Choroid plexus epithelial cell (primary cell): ENCODE results near the gene SBK3.

Experiments used
- DNase-seq: peaks from one replicate; pipeline ENCODE4 v3.0.0-alpha.2; 2010; ENCODE audit warnings: low read depth
- H3K4me3 ChIP-seq: 2 replicates; pipeline ENCODE4 v1.5.1; 2011; ENCODE audit warnings: low read depth, mild to moderate bottlenecking, control low read depth, low read length, moderate library complexity
- TF ChIP-seq, protein P1 (sequence below): conservative IDR thresholded peaks from 2 replicates; pipeline ENCODE4 v1.5.1; 2011; ENCODE audit warnings: low read depth, mild to moderate bottlenecking, control low read depth, inconsistent platforms, low read length, moderate library complexity

The SBK3 gene

DNA sequence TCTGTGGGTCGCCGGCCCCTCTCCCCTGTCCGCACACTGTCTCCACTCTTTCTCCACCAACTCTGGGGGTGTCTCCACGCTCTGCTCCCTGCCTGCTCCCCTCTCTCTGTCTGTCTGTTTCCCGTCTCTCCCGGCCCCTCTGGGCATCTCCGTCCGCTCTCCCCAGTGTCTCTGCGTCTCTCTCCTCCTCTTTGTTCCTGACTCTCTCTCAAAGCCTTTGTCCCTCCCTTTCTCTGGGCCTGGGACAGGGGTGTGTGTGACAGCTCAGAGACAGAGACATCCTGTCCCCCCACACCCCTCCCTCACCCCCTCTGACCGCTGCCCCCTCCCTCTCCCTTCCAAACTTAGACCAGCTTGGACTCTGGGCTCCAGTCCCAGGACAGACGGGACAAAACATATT, 668 bp upstream of the SBK3 start:
- no peak for DNase-seq
- no peak overlapping the region for H3K4me3 ChIP-seq
- TF ChIP-seq, protein P1, sequence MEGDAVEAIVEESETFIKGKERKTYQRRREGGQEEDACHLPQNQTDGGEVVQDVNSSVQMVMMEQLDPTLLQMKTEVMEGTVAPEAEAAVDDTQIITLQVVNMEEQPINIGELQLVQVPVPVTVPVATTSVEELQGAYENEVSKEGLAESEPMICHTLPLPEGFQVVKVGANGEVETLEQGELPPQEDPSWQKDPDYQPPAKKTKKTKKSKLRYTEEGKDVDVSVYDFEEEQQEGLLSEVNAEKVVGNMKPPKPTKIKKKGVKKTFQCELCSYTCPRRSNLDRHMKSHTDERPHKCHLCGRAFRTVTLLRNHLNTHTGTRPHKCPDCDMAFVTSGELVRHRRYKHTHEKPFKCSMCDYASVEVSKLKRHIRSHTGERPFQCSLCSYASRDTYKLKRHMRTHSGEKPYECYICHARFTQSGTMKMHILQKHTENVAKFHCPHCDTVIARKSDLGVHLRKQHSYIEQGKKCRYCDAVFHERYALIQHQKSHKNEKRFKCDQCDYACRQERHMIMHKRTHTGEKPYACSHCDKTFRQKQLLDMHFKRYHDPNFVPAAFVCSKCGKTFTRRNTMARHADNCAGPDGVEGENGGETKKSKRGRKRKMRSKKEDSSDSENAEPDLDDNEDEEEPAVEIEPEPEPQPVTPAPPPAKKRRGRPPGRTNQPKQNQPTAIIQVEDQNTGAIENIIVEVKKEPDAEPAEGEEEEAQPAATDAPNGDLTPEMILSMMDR: no peak

DNA sequence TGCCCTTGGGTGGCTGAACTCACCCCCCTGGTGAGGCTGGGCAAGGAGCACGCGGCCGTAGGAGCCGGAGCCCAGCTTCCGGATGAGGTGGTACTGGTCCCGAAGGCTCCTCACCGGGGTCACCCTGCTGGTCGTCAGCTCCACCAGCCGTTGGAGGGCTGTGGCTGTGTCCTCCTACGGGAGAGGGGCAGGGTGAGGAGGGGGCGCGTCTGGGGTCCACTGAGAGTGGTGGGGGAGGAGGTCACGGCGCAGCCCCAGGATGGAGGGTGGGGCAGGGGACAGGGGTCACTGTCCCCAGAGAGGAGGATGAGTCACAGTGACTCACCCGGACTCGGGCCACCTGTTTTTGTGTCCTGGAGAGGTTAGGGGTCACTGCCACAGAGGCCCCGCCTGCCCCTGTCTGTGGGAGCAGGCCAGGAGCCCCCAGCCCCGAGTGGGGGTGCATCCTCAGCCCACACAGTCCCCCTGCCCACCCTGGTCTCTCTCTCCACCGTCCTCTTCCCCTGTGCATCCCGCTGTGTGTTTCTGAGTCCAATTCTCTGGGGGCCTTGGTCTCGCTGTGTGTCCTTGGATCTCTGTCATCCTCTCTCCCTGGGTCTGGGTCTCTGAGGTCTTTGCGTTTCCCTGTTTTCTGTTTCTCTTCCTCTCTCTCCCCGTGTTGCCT, 435 bp downstream of the SBK3 start:
- no peak for DNase-seq
- TF ChIP-seq, protein P1: no peak
- no peak overlapping the region for H3K4me3 ChIP-seq

DNA sequence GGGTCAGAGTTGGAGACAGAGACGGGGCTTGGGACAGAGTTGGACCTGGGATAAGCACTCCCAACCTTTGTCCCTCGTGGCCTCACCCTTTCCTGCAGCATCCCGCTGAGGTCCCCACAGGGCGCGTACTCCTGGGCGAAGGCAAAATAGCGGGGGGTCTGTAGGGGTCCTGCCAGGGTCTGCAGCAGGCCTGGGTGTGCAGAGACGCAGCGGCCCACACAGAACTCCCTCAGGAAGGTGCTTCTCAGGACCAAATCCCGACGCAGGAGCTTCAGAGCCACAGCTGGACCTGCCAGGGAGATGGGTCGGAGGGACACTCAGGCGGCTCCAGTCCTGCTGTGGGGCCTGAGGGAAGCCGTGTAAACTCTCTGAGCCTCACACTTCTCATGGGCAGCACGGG, 1.3 kb downstream of the SBK3 start:
- H3K4me3 ChIP-seq: no peak overlapping the region
- TF ChIP-seq, protein P1: no peak
- DNase-seq: no peak

DNA sequence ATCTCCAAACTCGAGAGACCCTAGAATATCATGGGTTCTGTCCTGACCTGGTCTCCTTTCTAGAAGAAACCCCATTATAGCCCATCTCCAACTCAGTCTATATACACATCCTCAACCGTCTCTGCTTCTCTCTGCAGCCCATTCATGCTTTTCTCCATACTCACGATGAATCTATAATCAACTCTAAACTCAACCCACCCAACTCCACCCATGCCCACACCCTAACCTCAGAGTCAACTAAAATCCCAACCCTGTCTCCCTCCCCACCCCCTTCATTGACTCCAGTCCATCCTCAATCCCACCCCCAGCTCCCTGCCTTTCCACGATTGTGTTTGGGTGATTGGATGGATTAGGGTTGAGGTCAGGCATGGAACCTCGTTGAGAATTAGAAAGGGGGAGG, 1.8 kb downstream of the SBK3 start:
- no peak for DNase-seq
- H3K4me3 ChIP-seq: no peak overlapping the region
- TF ChIP-seq, protein P1: no peak

DNA sequence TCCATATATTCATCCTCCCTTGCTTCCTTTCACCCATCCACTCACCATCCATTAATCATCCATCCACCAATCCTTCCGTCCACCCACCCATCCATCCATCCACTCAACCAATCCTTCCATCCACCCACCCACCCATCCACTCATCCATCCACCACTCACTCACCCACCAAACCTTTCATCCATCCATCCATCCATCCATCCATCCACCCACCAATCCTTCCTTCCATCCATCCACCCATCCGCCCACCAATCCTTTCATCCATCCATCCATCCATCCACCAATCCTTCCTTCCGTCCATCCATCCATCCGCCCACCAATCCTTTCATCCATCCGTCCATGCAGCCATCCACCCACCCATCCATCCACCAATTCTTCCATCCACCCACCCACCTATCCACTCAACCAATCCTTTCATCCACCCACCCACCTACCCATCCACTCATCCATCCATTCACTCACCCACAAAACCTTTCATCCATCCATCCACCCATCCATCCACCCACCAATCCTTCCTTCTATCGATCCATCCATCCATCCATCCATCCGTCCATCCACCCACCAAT, 3.0 kb downstream of the SBK3 start:
- TF ChIP-seq, protein P1: no peak
- DNase-seq: no peak
- no peak overlapping the region for H3K4me3 ChIP-seq

DNA sequence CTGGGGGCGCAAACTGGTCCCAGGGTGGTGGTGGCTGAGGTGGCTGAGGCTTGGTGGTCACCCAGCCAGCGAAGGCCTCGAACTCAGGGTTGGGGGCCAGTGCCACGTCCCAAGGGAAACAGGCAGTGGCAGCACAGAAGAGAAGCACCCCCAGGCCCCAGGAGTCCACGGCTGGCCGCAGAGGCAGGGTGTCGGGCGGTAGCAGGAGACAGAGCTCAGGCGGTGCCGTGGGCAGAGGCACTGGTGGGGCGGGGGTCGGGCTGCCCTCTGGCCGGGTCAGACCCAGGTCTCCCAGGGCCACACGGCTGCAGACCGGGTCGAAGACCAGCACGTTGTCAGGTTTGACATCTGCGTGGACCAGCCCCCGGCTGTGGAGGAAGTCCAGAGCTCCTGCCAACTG, 4.3 kb downstream of the SBK3 start:
- no peak overlapping the region for H3K4me3 ChIP-seq
- DNase-seq: no peak
- TF ChIP-seq, protein P1: no peak

DNA sequence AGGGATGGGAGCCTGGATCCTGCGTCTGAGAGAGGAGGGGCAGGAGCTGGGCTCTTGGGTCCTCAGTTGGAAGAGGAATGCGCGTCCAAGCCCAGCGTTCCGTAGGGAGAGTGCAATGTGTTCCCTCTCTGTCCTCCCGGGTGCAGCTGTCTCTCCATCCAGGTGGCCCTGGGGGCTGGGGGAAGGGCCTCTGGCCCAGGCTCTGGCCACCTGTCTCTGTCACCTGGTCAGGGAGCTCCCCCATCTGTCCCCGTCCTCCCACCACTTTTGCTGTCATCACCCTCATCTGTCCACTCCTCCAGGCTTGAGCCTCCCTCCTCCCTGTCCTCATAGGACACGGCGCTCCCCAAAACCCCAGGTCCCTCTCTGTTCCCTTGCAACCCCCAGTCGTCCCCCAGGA, 4.7 kb downstream of the SBK3 start:
- TF ChIP-seq, protein P1: no peak
- no peak for DNase-seq
- H3K4me3 ChIP-seq: no peak overlapping the region
